IMR-90 (cell line): ENCODE data around the gene ALB. TPM values are rescaled to one million over a fixed set of nuclear protein-coding genes. Genes with fewer than 3 reads are reported as not detected.

Source experiments
- ATAC-seq: fragments of 200-7000 bp; cut with Tn5 transposase; 2 replicates; pipeline ENCODE4 v1.9.1; 2020; ENCODE audit warnings: low read depth, mild to moderate bottlenecking, moderate library complexity
- BruUV-seq: library from RNA; stranded (reverse); fragments of 400-500 nt; replicated peaks from 2 replicates; lab custom pipeline; 2021; lab: Mats Ljungman, UMichigan
- CTCF ChIA-PET: fragments of 300-600 bp; formaldehyde crosslinking; extraction: SDS; loops from one replicate; lab custom pipeline; 2021; ENCODE audit warnings: antibody characterized with exemption; lab: Yijun Ruan, JAX
- POLR2A ChIA-PET: fragments of 300-600 bp; sonication (Branson Sonifier 250); formaldehyde crosslinking; loops from one replicate; lab custom pipeline; 2022; ENCODE audit warnings: antibody characterized with exemption; ENCODE audit not compliant: unreplicated experiment; lab: Charles Lee
- DNase-seq: peaks from one replicate; pipeline ENCODE4 v3.0.0; 2013
- H2AFZ ChIP-seq: replicated peaks from 2 replicates; pipeline ENCODE3; 2013; ENCODE audit warnings: low read length, mild to moderate bottlenecking; ENCODE audit not compliant: poor library complexity
- H2AK5ac ChIP-seq: 2 replicates; pipeline ENCODE4 v1.6.1; 2013; ENCODE audit warnings: low read depth, low read length, inconsistent platforms
- H2AK9ac ChIP-seq: replicated peaks from 2 replicates; pipeline ENCODE3; 2013; ENCODE audit warnings: mild to moderate bottlenecking, low read depth, low read length, moderate library complexity; ENCODE audit not compliant: poor library complexity
- H2BK120ac ChIP-seq: 2 replicates; pipeline ENCODE4 v1.6.1; 2013; ENCODE audit warnings: low read depth, low read length, inconsistent platforms
- H2BK15ac ChIP-seq: 3 replicates; pipeline ENCODE4 v1.6.1; 2013; ENCODE audit warnings: low read depth, low read length, inconsistent platforms
- H2BK20ac ChIP-seq: 2 replicates; pipeline ENCODE4 v1.6.1; 2013; ENCODE audit warnings: low read depth, mild to moderate bottlenecking, inconsistent platforms, low read length, moderate library complexity
- H2BK5ac ChIP-seq: 2 replicates; pipeline ENCODE4 v1.6.1; 2013; ENCODE audit warnings: mild to moderate bottlenecking, low read depth, low read length, inconsistent platforms; ENCODE audit not compliant: poor library complexity, severe bottlenecking
- H3K14ac ChIP-seq: replicated peaks from 2 replicates; pipeline ENCODE4 v1.6.1; 2013; ENCODE audit warnings: low read depth, low read length, inconsistent platforms
- H3K18ac ChIP-seq: 2 replicates; pipeline ENCODE4 v1.6.1; 2013; ENCODE audit warnings: low read depth, low read length, control low read depth
- H3K23ac ChIP-seq: 2 replicates; pipeline ENCODE4 v1.6.1; 2013; ENCODE audit warnings: low read depth, low read length, inconsistent platforms
- H3K27ac ChIP-seq: 2 replicates; pipeline ENCODE4 v1.5.1; 2013; ENCODE audit warnings: mild to moderate bottlenecking, control low read depth, low read length; ENCODE audit not compliant: insufficient read depth
- H3K27me3 ChIP-seq: 2 replicates; pipeline ENCODE4 v1.6.1; 2013; ENCODE audit warnings: low read length; ENCODE audit not compliant: control insufficient read depth, insufficient read depth
- H3K36me3 ChIP-seq: 2 replicates; pipeline ENCODE4 v1.6.1; 2013; ENCODE audit warnings: low read length, mixed read lengths; ENCODE audit not compliant: control insufficient read depth, insufficient read depth
- H3K4ac ChIP-seq: 2 replicates; pipeline ENCODE4 v1.6.1; 2013; ENCODE audit warnings: low read depth, low read length, inconsistent platforms
- H3K4me1 ChIP-seq: 2 replicates; pipeline ENCODE4 v1.6.1; 2013; ENCODE audit warnings: low read length, mixed read lengths; ENCODE audit not compliant: control insufficient read depth, insufficient read depth
- H3K4me2 ChIP-seq: 2 replicates; pipeline ENCODE4 v1.6.1; 2013; ENCODE audit warnings: low read depth, mild to moderate bottlenecking, control low read depth, low read length, moderate library complexity
- H3K4me3 ChIP-seq: 2 replicates; pipeline ENCODE4 v1.5.1; 2013; ENCODE audit warnings: low read depth, mild to moderate bottlenecking, control low read depth, low read length, moderate library complexity; ENCODE audit not compliant: insufficient read depth
- H3K56ac ChIP-seq: 2 replicates; pipeline ENCODE4 v1.6.1; 2013; ENCODE audit warnings: low read length, inconsistent platforms; ENCODE audit not compliant: insufficient read depth; ENCODE audit errors: extremely low read depth
- H3K79me1 ChIP-seq, 2 experiments: 2 replicates each; pipeline ENCODE4 v1.6.1; 2013; ENCODE audit warnings: low read length in 2 of 2, inconsistent platforms in 1 of 2, low read depth in 1 of 2
- H3K9ac ChIP-seq: 2 replicates; pipeline ENCODE4 v1.6.1; 2013; ENCODE audit warnings: low read depth, low read length, control low read depth
- H3K9me1 ChIP-seq: 2 replicates; pipeline ENCODE4 v1.6.1; 2013; ENCODE audit warnings: low read length, inconsistent platforms; ENCODE audit not compliant: insufficient read depth
- H3K9me3 ChIP-seq: 2 replicates; pipeline ENCODE4 v1.6.1; 2013; ENCODE audit warnings: low read length; ENCODE audit not compliant: control insufficient read depth, insufficient read depth
- H4K20me1 ChIP-seq: 2 replicates; pipeline ENCODE4 v1.6.1; 2013; ENCODE audit warnings: low read length, inconsistent platforms; ENCODE audit not compliant: insufficient read depth
- H4K5ac ChIP-seq: 2 replicates; pipeline ENCODE4 v1.6.1; 2013; ENCODE audit warnings: mild to moderate bottlenecking, low read depth, low read length, control low read depth
- H4K8ac ChIP-seq, 2 experiments: 2 replicates each; pipeline ENCODE4 v1.6.1; 2013; ENCODE audit warnings: low read depth in 2 of 2, low read length in 2 of 2, control low read depth in 1 of 2, inconsistent platforms in 1 of 2
- H4K91ac ChIP-seq: 2 replicates; pipeline ENCODE4 v1.6.1; 2013; ENCODE audit warnings: low read depth, low read length, inconsistent platforms; ENCODE audit not compliant: insufficient read depth
- CEBPB ChIP-seq: IDR thresholded peaks from 2 replicates; pipeline ENCODE4 v1.6.1; 2012; ENCODE audit warnings: low read depth, low read length, improper control_type of control experiment
- MAFK ChIP-seq: IDR thresholded peaks from 2 replicates; pipeline ENCODE4 v1.6.1; 2012; ENCODE audit warnings: low read depth, low read length, improper control_type of control experiment
- MXI1 ChIP-seq: IDR thresholded peaks from 2 replicates; pipeline ENCODE4 v1.6.1; 2012; ENCODE audit warnings: low read depth, mild to moderate bottlenecking, low read length, moderate library complexity, borderline replicate concordance
- RFX5 ChIP-seq: IDR thresholded peaks from 2 replicates; pipeline ENCODE4 v1.8.0; 2012; ENCODE audit warnings: low read depth, mild to moderate bottlenecking, low read length, moderate library complexity
- WGBS, 2 experiments: methylation state at CpG; one replicate each; pipeline versions ENCODE4 v1.1.5 to v1.1.7; 2013; ENCODE audit warnings: missing lambda C conversion rate in 2 of 2; ENCODE audit not compliant: insufficient read length in 1 of 2; ENCODE audit errors: extremely low coverage in 2 of 2; 5-methylcytosine and 5-hydroxymethylcytosine counted together
- dilution Hi-C: fragments of 300-500 bp; cut with HindIII; formaldehyde crosslinking; loops from one replicate; pipeline ENCODE4 v1.14.3; 2018; ENCODE audit warnings: low sequenced_read_pairs; ENCODE audit not compliant: unreplicated experiment
- in situ Hi-C: fragments of 300-500 bp; cut with MboI; formaldehyde crosslinking; loops from 3 replicates; pipeline ENCODE4 v1.14.3; 2019; ENCODE audit warnings: low sequenced_read_pairs, inconsistent platforms, mixed read lengths
- intact Hi-C: fragments of 100-400 bp; cut with micrococcal nuclease; formaldehyde crosslinking; loops from 2 replicates; pipeline ENCODE4 v1.10.0; 2022
- polyA plus RNA-seq, 3 experiments: library from polyadenylated mRNA; depleted of rRNA; stranded (reverse); fragments of >200 nt; gene quantifications; 2 replicates each; pipeline ENCODE4 v1.2.3, GENCODE V29; 2012; ENCODE audit warnings: low replicate concordance in 1 of 3
- total RNA-seq: library from RNA; depleted of rRNA; stranded (reverse); fragments of >200 nt; gene quantifications from 2 replicates; pipeline ENCODE4 v1.2.3, GENCODE V29; 2012

Gene ALB
- total and polyA plus RNA-seq, 2 of the 4 experiments (the other 2 are of a cell fraction) = not detected

DNA sequence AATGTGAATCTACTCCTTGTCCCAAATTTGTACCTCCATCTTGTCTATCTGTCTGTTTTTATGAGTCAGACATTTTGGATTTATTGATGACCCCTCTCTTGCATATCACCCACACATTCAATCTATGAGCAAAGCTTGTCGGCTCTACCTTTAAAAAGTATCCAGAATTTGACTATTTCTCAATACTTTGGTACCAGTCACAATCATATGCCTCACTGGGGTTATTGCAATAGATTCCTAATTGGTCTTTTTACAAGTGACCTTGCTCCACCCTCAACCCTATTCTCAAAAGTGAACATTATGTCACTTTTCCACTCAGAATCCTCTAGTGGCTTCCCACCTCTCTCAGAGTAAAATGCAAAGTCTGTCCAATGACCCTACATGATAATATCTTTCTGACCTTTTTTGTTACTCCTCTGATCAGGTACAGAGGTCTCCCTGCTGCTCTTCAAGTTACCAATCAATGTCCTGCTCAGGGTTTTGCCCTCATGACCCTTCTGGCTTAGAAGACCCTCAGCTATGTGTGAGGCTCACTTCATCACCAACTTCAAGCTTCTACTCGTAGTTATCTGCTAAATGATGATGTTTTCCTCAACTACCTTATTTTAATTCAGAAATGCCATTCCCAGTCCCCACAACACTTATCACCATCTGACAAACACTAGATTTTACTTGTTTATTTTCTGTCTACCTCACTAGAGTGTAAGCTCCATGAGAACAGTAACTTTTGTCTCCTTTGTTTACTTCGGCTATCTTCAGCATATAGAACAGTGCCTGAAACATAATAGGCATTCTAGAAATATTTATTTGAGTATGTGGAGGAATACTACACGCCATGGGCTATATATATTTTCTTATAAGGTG lies 54.3 kb downstream of the ALB start (continued):
- no peak for TF ChIP-seq MXI1

DNA sequence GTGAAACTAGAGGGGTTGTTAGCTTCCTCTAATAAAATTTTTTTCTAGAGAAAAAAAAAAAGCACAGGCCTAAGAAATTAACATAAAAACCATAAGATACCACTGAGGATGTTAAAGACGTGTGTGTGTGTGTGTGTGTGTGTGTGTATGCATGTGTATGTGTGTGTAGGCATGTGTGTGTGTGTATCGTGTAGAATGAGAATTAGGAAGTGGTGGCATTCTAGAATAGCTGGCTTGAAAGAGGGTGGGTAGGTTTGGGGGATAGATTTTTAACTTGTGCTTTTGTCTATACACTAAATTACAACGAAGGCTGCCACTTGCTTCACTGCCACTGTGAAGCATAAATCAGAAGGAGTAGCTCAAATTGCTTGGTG lies 54.9 kb downstream of the ALB start:
- Histone ChIP-seq H3K4ac (no peak overlapping the region), H3K9me3 (no peaks in the 10 kb centered on the region), H3K79me1 (no peaks in the 10 kb centered on the region), H3K4me3 (no peak overlapping the region), H3K23ac (no peak overlapping the region), H3K36me3 (no peaks in the 10 kb centered on the region), H3K14ac (no peak overlapping the region), H3K27ac (no peak overlapping the region), H2AK9ac (no peak overlapping the region), H3K27me3 (no peaks in the 10 kb centered on the region; the same call in 1 of the 2 replicates), H4K8ac (no peak overlapping the region), H2BK120ac (no peak overlapping the region), H2AFZ (no peak overlapping the region), H3K56ac (no peak overlapping the region), H4K20me1 (no peaks in the 10 kb centered on the region), H3K18ac (no peak overlapping the region), H2BK5ac (peak overlapping the region; percentile 72), H2AK5ac (no peak overlapping the region), H4K91ac (no peak overlapping the region), H2BK20ac (no peak overlapping the region), H2BK15ac (no peak overlapping the region), H3K4me1 (no peaks in the 10 kb centered on the region), H4K5ac (no peak overlapping the region), H3K9me1 (no peaks in the 10 kb centered on the region), H3K4me2 (no peak overlapping the region), H3K9ac (no peak overlapping the region)
- intact Hi-C loops = no loop called here
- dilution Hi-C loops = no loop called here
- CTCF ChIA-PET = no interaction called here
- no peak for TF ChIP-seq CEBPB
- TF ChIP-seq MXI1 = no peak
- no peak for TF ChIP-seq MAFK
- no peak for TF ChIP-seq RFX5
- ATAC-seq (no peak), DNase-seq (no peak)
- WGBS, 2 experiments = no CpG with 5 or more reads among the region's 3 CpGs
- no TSS peak for BruUV-seq
- POLR2A ChIA-PET = no interaction called here
- in situ Hi-C loops = no loop called here
